ENCODE data around the gene ETNK1.

ETNK1 gene

GRCh38 chr12:22729431-22729956 lies 104.5 kb downstream of the ETNK1 start:
- Histone ChIP-seq H4K20me1 (ENCODE audit: low read depth, low read length) (no peaks in the 10 kb centered on the region), H3K27me3 (ENCODE audit: low read length) (no peaks in the 10 kb centered on the region), H2AFZ (ENCODE audit: low read depth, low read length, severe bottlenecking) (no peak overlapping the region), H3K9ac (ENCODE audit: low read length) (no peak overlapping the region), H3K4me2 (ENCODE audit: low read depth, low read length, poor library complexity, severe bottlenecking) (no peak overlapping the region), H3K79me2 (ENCODE audit: insufficient read depth, low read length) (no peaks in the 10 kb centered on the region), H3K36me3 (ENCODE audit: low read length) (no peaks in the 10 kb centered on the region), H3K4me3 (ENCODE audit: insufficient read depth, low read length, poor library complexity, severe bottlenecking) (no peak overlapping the region), H3K27ac (ENCODE audit: low read depth, low read length) (no peak overlapping the region), H3F3A (ENCODE audit: insufficient read depth) (no peaks in the 10 kb centered on the region), H3K9me3 (ENCODE audit: insufficient read depth, low read length) (no peaks in the 10 kb centered on the region), H3K9me2 (replicated peaks; ENCODE audit: insufficient read depth, low read length) (no peaks in the 10 kb centered on the region)
- TF ChIP-seq CTCF (IDR thresholded peaks at IDR 0.05; ENCODE audit: insufficient read depth, low read length, poor library complexity, severe bottlenecking) (no peak), EZH2phosphoT487 (conservative IDR thresholded peaks at IDR 0.05; ENCODE audit: low read length) (no peak)

GRCh38 chr12:22729957-22730443 lies 105.0 kb downstream of the ETNK1 start:
- H3F3A ChIP-seq (ENCODE audit: insufficient read depth): no peaks in the 10 kb centered on the region
- H4K20me1 ChIP-seq (ENCODE audit: low read depth, low read length): no peaks in the 10 kb centered on the region
- H3K79me2 ChIP-seq (ENCODE audit: insufficient read depth, low read length): no peaks in the 10 kb centered on the region
- no peak overlapping the region for H3K27ac ChIP-seq (ENCODE audit: low read depth, low read length)
- no peaks in the 10 kb centered on the region for H3K9me3 ChIP-seq (ENCODE audit: insufficient read depth, low read length)
- no peak overlapping the region for H2AFZ ChIP-seq (ENCODE audit: low read depth, low read length, severe bottlenecking)
- no peak overlapping the region for H3K9ac ChIP-seq (ENCODE audit: low read length)
- no peak overlapping the region for H3K4me3 ChIP-seq (ENCODE audit: insufficient read depth, low read length, poor library complexity, severe bottlenecking)
- no peaks in the 10 kb centered on the region for H3K9me2 ChIP-seq (replicated peaks; ENCODE audit: insufficient read depth, low read length)
- no peak for TF ChIP-seq CTCF (IDR thresholded peaks at IDR 0.05; ENCODE audit: insufficient read depth, low read length, poor library complexity, severe bottlenecking)
- TF ChIP-seq EZH2phosphoT487 (conservative IDR thresholded peaks at IDR 0.05; ENCODE audit: low read length): no peak
- H3K36me3 ChIP-seq (ENCODE audit: low read length): no peaks in the 10 kb centered on the region
- no peak overlapping the region for H3K4me2 ChIP-seq (ENCODE audit: low read depth, low read length, poor library complexity, severe bottlenecking)
- H3K27me3 ChIP-seq (ENCODE audit: low read length): no peaks in the 10 kb centered on the region

- no peak overlapping the region for H3K27ac ChIP-seq (ENCODE audit: low read depth, low read length)
These were observed 106.3 kb downstream of the ETNK1 start for GRCh38 chr12:22731236-22731635.

More at GRCh38 chr12:22731236-22731635, 106.3 kb downstream of the ETNK1 start:
- Histone ChIP-seq H4K20me1 (ENCODE audit: low read depth, low read length) (no peaks in the 10 kb centered on the region), H3F3A (ENCODE audit: insufficient read depth) (no peaks in the 10 kb centered on the region), H3K9ac (ENCODE audit: low read length) (no peak overlapping the region), H3K27me3 (ENCODE audit: low read length) (no peaks in the 10 kb centered on the region), H3K9me2 (replicated peaks; ENCODE audit: insufficient read depth, low read length) (no peaks in the 10 kb centered on the region), H2AFZ (ENCODE audit: low read depth, low read length, severe bottlenecking) (no peak overlapping the region), H3K79me2 (ENCODE audit: insufficient read depth, low read length) (no peaks in the 10 kb centered on the region), H3K4me3 (ENCODE audit: insufficient read depth, low read length, poor library complexity, severe bottlenecking) (no peak overlapping the region), H3K4me2 (ENCODE audit: low read depth, low read length, poor library complexity, severe bottlenecking) (no peak overlapping the region), H3K9me3 (ENCODE audit: insufficient read depth, low read length) (no peaks in the 10 kb centered on the region), H3K36me3 (ENCODE audit: low read length) (no peaks in the 10 kb centered on the region)
- TF ChIP-seq EZH2phosphoT487 (conservative IDR thresholded peaks at IDR 0.05; ENCODE audit: low read length) (no peak), CTCF (IDR thresholded peaks at IDR 0.05; ENCODE audit: insufficient read depth, low read length, poor library complexity, severe bottlenecking) (no peak)
